Measurements from ENCODE around the gene LCN15. TPM values are rescaled to one million over a fixed set of nuclear protein-coding genes. Genes with fewer than 3 reads are reported as not detected.
"Not testable (repeated sequence)": the region's sequence is repeated elsewhere in the genome, so short reads cannot be mapped to it uniquely, and the experiment has no call there.

LCN15 gene
- total RNA-seq, 1 experiment from 2014 or later = 0.05 TPM

GRCh38 chr9:136786451-136786850 lies 22.1 kb upstream of the LCN15 start:
- BruUV-seq (replicated peaks) = no TSS peak
- ATAC-seq = no peak
- Histone ChIP-seq H3K27ac (ENCODE audit: low read length) (no peak overlapping the region), H3K9me3 (ENCODE audit: control insufficient read depth, insufficient read depth, low read depth, low read length) (no peaks in the 10 kb centered on the region), H3K4me3 (ENCODE audit: low read depth in 2 of 2, low read length in 2 of 2) (no peak overlapping the region), H3K4me1 (ENCODE audit: control insufficient read depth, insufficient read depth, low read length) (peaks cover 7% of the 10 kb centered on the region), H3K27me3 (ENCODE audit: control insufficient read depth, insufficient read depth, low read length) (no peaks in the 10 kb centered on the region), H3K36me3 (ENCODE audit: control insufficient read depth, insufficient read depth, low read length) (no peaks in the 10 kb centered on the region; the same call in 1 of the 2 replicates)
- in situ Hi-C loops (cut with HindIII; ENCODE audit: low pct_unique_long_range_greater_than_20kb, low sequenced_read_pairs) (no loop called here), intact Hi-C loops (cut with micrococcal nuclease; ENCODE audit: unreplicated experiment) (no loop called here)
- TF ChIP-seq SIN3A (IDR thresholded peaks at IDR 0.05; ENCODE audit: borderline replicate concordance, insufficient read depth, low read depth, low read length) (no peak), POLR2AphosphoS5 (IDR thresholded peaks at IDR 0.05; ENCODE audit: low read depth, low read length) (no peak)
- DNase-seq (ENCODE audit: low read depth, low spot score) = no peak
- CTCF ChIA-PET = no interaction called here
- POLR2A ChIA-PET = no interaction called here

- H3K4me3 ChIP-seq (ENCODE audit: low read depth in 2 of 2, low read length in 2 of 2); POLR2A ChIA-PET; H3K9me3 ChIP-seq (ENCODE audit: control insufficient read depth, insufficient read depth, low read depth, low read length); BruUV-seq (replicated peaks); H3K4me1 ChIP-seq (ENCODE audit: control insufficient read depth, insufficient read depth, low read length); intact Hi-C loops (cut with micrococcal nuclease; ENCODE audit: unreplicated experiment); ATAC-seq; H3K36me3 ChIP-seq (ENCODE audit: control insufficient read depth, insufficient read depth, low read length); in situ Hi-C loops (cut with HindIII; ENCODE audit: low pct_unique_long_range_greater_than_20kb, low sequenced_read_pairs); DNase-seq (ENCODE audit: low read depth, low spot score); H3K27me3 ChIP-seq (ENCODE audit: control insufficient read depth, insufficient read depth, low read length); H3K27ac ChIP-seq (ENCODE audit: low read length): not testable (repeated sequence)
- CTCF ChIA-PET = interaction anchor here (0.6 kb wide), 1 partner anchor 19 kb away, joined by 3 read pairs; no protein-coding TSS in a partner anchor
Observed at GRCh38 chr9:136785565-136786355, 21.4 kb upstream of the LCN15 start.

DNA sequence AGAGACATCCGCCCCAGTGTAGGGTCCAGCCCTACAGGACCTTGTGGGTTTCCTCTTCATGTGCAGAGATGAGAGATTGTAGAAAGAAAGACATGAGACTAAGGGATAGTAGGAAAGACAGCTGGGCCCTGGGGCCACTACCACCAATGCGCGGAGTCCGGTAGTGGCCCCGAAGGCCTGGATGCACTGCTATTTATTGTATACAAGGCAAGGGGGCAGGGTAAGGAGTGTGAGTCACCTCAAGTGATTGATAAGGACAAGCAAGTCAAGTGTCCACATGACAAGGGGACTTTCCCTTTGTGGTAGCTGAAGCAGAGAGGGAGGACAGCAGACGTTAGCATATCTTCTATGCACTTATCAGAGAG lies 20.7 kb upstream of the LCN15 start:
- ChIA-PET POLR2A (no interaction called here), CTCF (no interaction called here)
- Histone ChIP-seq H3K4me1 (ENCODE audit: control insufficient read depth, insufficient read depth, low read length) (peaks cover under 1% of the 10 kb centered on the region; the same call in 1 of the 2 replicates), H3K27ac (ENCODE audit: low read length) (no peak overlapping the region), H3K4me3 (ENCODE audit: low read depth in 2 of 2, low read length in 2 of 2) (no peak overlapping the region), H3K36me3 (ENCODE audit: control insufficient read depth, insufficient read depth, low read length) (no peaks in the 10 kb centered on the region), H3K9me3 (ENCODE audit: control insufficient read depth, insufficient read depth, low read depth, low read length) (no peaks in the 10 kb centered on the region), H3K27me3 (ENCODE audit: control insufficient read depth, insufficient read depth, low read length) (no peaks in the 10 kb centered on the region)
- TF ChIP-seq SIN3A (IDR thresholded peaks at IDR 0.05; ENCODE audit: borderline replicate concordance, insufficient read depth, low read depth, low read length) (no peak), TCF7L2 (IDR thresholded peaks at IDR 0.05; ENCODE audit: low read depth, low read length) (no peak), REST (IDR thresholded peaks at IDR 0.05; ENCODE audit: insufficient read depth in 1 of 2, low read depth in 2 of 2, low read length in 1 of 2) (no peak), POLR2AphosphoS5 (IDR thresholded peaks at IDR 0.05; ENCODE audit: low read depth, low read length) (no peak)
- TF ChIP-seq, protein P1, sequence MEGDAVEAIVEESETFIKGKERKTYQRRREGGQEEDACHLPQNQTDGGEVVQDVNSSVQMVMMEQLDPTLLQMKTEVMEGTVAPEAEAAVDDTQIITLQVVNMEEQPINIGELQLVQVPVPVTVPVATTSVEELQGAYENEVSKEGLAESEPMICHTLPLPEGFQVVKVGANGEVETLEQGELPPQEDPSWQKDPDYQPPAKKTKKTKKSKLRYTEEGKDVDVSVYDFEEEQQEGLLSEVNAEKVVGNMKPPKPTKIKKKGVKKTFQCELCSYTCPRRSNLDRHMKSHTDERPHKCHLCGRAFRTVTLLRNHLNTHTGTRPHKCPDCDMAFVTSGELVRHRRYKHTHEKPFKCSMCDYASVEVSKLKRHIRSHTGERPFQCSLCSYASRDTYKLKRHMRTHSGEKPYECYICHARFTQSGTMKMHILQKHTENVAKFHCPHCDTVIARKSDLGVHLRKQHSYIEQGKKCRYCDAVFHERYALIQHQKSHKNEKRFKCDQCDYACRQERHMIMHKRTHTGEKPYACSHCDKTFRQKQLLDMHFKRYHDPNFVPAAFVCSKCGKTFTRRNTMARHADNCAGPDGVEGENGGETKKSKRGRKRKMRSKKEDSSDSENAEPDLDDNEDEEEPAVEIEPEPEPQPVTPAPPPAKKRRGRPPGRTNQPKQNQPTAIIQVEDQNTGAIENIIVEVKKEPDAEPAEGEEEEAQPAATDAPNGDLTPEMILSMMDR (IDR thresholded peaks at IDR 0.05) = no peak
- BruUV-seq (replicated peaks) = no TSS peak
- in situ Hi-C loops (cut with HindIII; ENCODE audit: low pct_unique_long_range_greater_than_20kb, low sequenced_read_pairs) = no loop called here
- ATAC-seq = no peak
- DNase-seq (ENCODE audit: low read depth, low spot score) = no peak
- intact Hi-C loops (cut with micrococcal nuclease; ENCODE audit: unreplicated experiment) = no loop called here

Data from Panc1 (cell line).